ENCODE data around the gene RSRC1. TPM values are rescaled to one million over a fixed set of nuclear protein-coding genes. Genes with fewer than 3 reads are reported as not detected.

The RSRC1 gene
- total and polyA plus RNA-seq, 2 donors (not counting 1 experiment from before 2014, with no cell fraction given), result 12.6 to 43.1 TPM

DNA sequence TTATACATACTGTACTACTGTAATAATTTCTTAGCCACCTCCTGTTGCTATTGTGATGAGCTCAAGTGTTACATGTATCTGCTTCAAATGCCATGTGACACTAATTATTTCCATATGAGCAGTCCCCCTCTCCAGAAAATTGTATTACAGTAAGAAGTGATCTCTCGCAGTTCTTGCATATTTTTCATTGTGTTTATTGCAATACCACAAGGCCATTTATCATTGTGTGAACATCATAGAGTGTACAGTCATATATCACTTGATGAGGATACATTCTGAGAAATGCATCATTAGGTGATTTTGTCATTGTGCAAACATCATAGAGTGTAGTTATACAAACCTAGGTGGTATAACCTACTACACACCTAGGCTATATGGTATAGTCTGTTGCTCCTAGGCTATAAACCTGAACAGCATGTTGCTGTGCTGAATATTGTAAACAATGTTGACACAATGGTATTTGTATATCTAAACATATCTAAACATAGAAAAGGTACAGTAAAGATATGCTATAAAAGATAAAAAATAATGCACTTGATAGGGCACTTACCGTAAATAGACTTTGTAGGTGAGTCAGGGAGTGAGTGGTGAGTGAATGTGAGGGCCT, 271.5 kb downstream of the RSRC1 start:
- no peak overlapping the region for H3K27ac ChIP-seq (ENCODE audit: insufficient read depth, low read length)
- H3K4me1 ChIP-seq (ENCODE audit: control insufficient read depth, extremely low read depth, insufficient read depth, low read length), result no peaks in the 10 kb centered on the region
- H2AFZ ChIP-seq (ENCODE audit: low read length), result no peak overlapping the region
- H3K4me2 ChIP-seq (ENCODE audit: extremely low read depth, insufficient read depth, low read length), result no peak overlapping the region
- DNase-seq (ENCODE audit: low read depth in 2 of 2), result peak in 1 of 2 donors; percentile 30
- H4K20me1 ChIP-seq (ENCODE audit: control insufficient read depth, extremely low read depth, insufficient read depth, low read length), result no peaks in the 10 kb centered on the region
- no peaks in the 10 kb centered on the region for H3K79me2 ChIP-seq (ENCODE audit: control insufficient read depth, insufficient read depth, low read length)
- H3K9me3 ChIP-seq (ENCODE audit: control insufficient read depth, insufficient read depth, low read depth, low read length), result no peaks in the 10 kb centered on the region
- TF ChIP-seq, protein P1, sequence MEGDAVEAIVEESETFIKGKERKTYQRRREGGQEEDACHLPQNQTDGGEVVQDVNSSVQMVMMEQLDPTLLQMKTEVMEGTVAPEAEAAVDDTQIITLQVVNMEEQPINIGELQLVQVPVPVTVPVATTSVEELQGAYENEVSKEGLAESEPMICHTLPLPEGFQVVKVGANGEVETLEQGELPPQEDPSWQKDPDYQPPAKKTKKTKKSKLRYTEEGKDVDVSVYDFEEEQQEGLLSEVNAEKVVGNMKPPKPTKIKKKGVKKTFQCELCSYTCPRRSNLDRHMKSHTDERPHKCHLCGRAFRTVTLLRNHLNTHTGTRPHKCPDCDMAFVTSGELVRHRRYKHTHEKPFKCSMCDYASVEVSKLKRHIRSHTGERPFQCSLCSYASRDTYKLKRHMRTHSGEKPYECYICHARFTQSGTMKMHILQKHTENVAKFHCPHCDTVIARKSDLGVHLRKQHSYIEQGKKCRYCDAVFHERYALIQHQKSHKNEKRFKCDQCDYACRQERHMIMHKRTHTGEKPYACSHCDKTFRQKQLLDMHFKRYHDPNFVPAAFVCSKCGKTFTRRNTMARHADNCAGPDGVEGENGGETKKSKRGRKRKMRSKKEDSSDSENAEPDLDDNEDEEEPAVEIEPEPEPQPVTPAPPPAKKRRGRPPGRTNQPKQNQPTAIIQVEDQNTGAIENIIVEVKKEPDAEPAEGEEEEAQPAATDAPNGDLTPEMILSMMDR (conservative IDR thresholded peaks at IDR 0.05 in 1 of 2, IDR thresholded peaks at IDR 0.05 in 1 of 2; ENCODE audit: low read depth in 1 of 2, low read length in 2 of 2), result no peak
- TF ChIP-seq EZH2 (IDR thresholded peaks at IDR 0.05; ENCODE audit: low read length, missing control alignments), result no peak
- H3K36me3 ChIP-seq (ENCODE audit: control insufficient read depth, insufficient read depth, low read length), result no peaks in the 10 kb centered on the region
- H3K9ac ChIP-seq (ENCODE audit: insufficient read depth, low read length), result no peak overlapping the region
- no peaks in the 10 kb centered on the region for H3K27me3 ChIP-seq (ENCODE audit: control insufficient read depth, insufficient read depth, low read length)
- no peak overlapping the region for H3K4me3 ChIP-seq (replicated peaks in 1 of 4; ENCODE audit: control extremely low read depth in 1 of 4, insufficient read depth in 1 of 4, low read depth in 3 of 4, low read length in 4 of 4)

DNA sequence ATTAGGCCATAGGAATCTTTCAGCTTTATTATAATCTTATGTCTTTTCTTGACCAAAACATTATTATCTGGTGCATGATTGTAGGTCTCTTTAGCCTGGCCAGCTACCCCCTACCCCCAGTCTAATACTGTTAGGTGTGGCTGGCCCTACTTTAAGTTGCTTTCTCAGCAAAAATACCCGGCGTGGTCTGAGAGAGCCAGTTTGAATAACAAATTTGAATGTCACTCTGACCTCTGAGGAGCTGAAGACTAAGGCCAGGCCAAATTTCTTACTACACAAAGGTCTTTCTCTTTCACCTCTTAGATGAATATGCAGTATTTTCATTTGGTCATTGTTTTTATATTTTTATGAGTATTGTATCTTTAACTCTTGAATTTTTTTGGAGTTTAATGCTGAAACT, 272.6 kb downstream of the RSRC1 start:
- H3K9me3 ChIP-seq (ENCODE audit: control insufficient read depth, insufficient read depth, low read depth, low read length), result no peaks in the 10 kb centered on the region
- DNase-seq (ENCODE audit: low read depth in 2 of 2), result no peak
- H3K27me3 ChIP-seq (ENCODE audit: control insufficient read depth, insufficient read depth, low read length), result no peaks in the 10 kb centered on the region
- TF ChIP-seq EZH2 (IDR thresholded peaks at IDR 0.05; ENCODE audit: low read length, missing control alignments), result no peak
- TF ChIP-seq, protein P1 (conservative IDR thresholded peaks at IDR 0.05 in 1 of 2, IDR thresholded peaks at IDR 0.05 in 1 of 2; ENCODE audit: low read depth in 1 of 2, low read length in 2 of 2), result no peak
- no peaks in the 10 kb centered on the region for H4K20me1 ChIP-seq (ENCODE audit: control insufficient read depth, extremely low read depth, insufficient read depth, low read length)
- H3K36me3 ChIP-seq (ENCODE audit: control insufficient read depth, insufficient read depth, low read length), result no peaks in the 10 kb centered on the region
- no peak overlapping the region for H2AFZ ChIP-seq (ENCODE audit: low read length)
- H3K4me3 ChIP-seq (replicated peaks in 1 of 4; ENCODE audit: control extremely low read depth in 1 of 4, insufficient read depth in 1 of 4, low read depth in 3 of 4, low read length in 4 of 4), result no peak overlapping the region
- H3K4me1 ChIP-seq (ENCODE audit: control insufficient read depth, extremely low read depth, insufficient read depth, low read length), result no peaks in the 10 kb centered on the region
- no peak overlapping the region for H3K27ac ChIP-seq (ENCODE audit: insufficient read depth, low read length)
- no peak overlapping the region for H3K4me2 ChIP-seq (ENCODE audit: extremely low read depth, insufficient read depth, low read length)
- no peak overlapping the region for H3K9ac ChIP-seq (ENCODE audit: insufficient read depth, low read length)
- no peaks in the 10 kb centered on the region for H3K79me2 ChIP-seq (ENCODE audit: control insufficient read depth, insufficient read depth, low read length)

DNA sequence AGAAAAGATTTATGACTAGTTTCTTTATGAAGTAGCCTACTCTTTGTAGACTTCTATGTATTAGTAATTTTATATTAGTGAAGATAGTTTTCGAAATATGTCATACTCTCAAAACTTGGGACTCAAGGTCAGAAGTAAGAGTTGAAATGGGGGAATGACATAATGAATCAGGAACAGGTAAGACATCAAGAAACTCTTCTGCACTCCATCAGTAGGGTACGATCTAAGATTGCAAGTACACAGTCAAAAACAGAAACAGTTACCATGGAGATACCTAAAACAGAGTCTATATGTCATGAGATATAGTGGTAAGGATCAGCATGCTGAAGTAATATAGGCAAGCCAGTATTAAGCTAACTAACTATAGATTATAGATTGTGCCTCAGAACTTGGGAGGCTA, 274.1 kb downstream of the RSRC1 start:
- no peaks in the 10 kb centered on the region for H3K36me3 ChIP-seq (ENCODE audit: control insufficient read depth, insufficient read depth, low read length)
- no peaks in the 10 kb centered on the region for H3K27me3 ChIP-seq (ENCODE audit: control insufficient read depth, insufficient read depth, low read length)
- no peaks in the 10 kb centered on the region for H4K20me1 ChIP-seq (ENCODE audit: control insufficient read depth, extremely low read depth, insufficient read depth, low read length)
- no peak overlapping the region for H3K9ac ChIP-seq (ENCODE audit: insufficient read depth, low read length)
- H3K4me1 ChIP-seq (ENCODE audit: control insufficient read depth, extremely low read depth, insufficient read depth, low read length), result no peaks in the 10 kb centered on the region
- H3K9me3 ChIP-seq (ENCODE audit: control insufficient read depth, insufficient read depth, low read depth, low read length), result no peaks in the 10 kb centered on the region
- H2AFZ ChIP-seq (ENCODE audit: low read length), result no peak overlapping the region
- no peak for TF ChIP-seq EZH2 (IDR thresholded peaks at IDR 0.05; ENCODE audit: low read length, missing control alignments)
- TF ChIP-seq, protein P1 (conservative IDR thresholded peaks at IDR 0.05 in 1 of 2, IDR thresholded peaks at IDR 0.05 in 1 of 2; ENCODE audit: low read depth in 1 of 2, low read length in 2 of 2), result no peak
- H3K27ac ChIP-seq (ENCODE audit: insufficient read depth, low read length), result no peak overlapping the region
- H3K4me2 ChIP-seq (ENCODE audit: extremely low read depth, insufficient read depth, low read length), result no peak overlapping the region
- DNase-seq (ENCODE audit: low read depth in 2 of 2), result no peak
- no peaks in the 10 kb centered on the region for H3K79me2 ChIP-seq (ENCODE audit: control insufficient read depth, insufficient read depth, low read length)
- H3K4me3 ChIP-seq (replicated peaks in 1 of 4; ENCODE audit: control extremely low read depth in 1 of 4, insufficient read depth in 1 of 4, low read depth in 3 of 4, low read length in 4 of 4), result no peak overlapping the region
